GM23248 (cell line): ENCODE measurements around the gene PMVK.

Source experiments
- EZH2 ChIP-seq: fragments of 200-600 bp; sonication (generic); IDR thresholded peaks from 2 replicates; pipeline ENCODE4 v1.6.1; 2018; ENCODE audit warnings: antibody characterized with exemption, mild to moderate bottlenecking; ENCODE audit not compliant: insufficient read depth, poor library complexity, severe bottlenecking
- EZH2phosphoT487 ChIP-seq: fragments of 200-600 bp; sonication (generic); IDR thresholded peaks from 2 replicates; pipeline ENCODE4 v1.6.1; 2018; ENCODE audit warnings: antibody characterized with exemption, moderate library complexity, mild to moderate bottlenecking, low read depth; ENCODE audit not compliant: insufficient read depth

DNA sequence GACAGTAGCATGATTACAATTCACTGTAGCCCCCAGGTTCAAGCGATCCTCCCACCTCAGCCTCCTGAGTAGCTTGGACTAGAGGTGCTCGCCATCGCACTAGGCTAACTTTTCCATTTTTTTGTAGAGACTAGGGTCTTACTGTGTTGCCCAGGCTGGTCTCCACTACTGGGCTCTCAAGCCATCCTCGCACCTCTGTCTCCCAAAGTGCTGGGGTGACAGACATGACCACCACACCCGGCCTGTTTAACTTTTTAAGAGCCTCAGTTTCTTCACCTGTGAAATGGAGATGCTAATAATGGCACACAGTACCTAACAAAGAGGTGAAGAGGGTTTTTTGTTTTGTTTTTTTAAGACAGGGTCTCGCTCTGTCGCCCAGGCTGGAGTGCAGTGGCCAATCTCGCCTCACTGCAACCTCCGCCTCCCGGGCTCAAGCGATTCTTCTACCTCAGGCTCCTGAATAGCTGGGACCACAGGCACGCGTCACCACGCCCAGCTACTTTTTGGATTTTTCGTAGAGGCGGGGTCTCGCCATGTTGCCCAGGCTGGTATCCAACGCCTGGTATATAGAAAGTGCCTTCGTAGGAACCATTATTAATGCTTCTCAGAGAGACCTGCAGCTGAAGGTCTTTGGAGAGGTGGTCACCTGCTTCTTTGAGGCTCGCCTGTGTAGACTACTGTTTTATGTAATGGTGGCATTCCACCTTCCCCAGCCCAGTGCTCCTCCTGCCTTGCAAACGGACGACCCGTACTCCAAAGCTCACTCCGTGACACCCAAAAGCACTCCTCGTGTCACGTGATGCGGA is 567 bp downstream of the PMVK start:
- TF ChIP-seq EZH2 (no peak), EZH2phosphoT487 (no peak)
